OCI-LY7 (cell line): ENCODE results near the gene PYGB. TPM values are rescaled to one million over a fixed set of nuclear protein-coding genes. Genes with fewer than 3 reads are reported as not detected.
A peak's percentile ranks its signal among the peaks of the same experiment; 100 is the strongest.

Experiments used
- BruUV-seq: library from RNA; stranded (reverse); fragments of 400-500 nt; replicated peaks from 2 replicates; lab custom pipeline; 2021; lab: Mats Ljungman, UMichigan
- CTCF ChIA-PET: fragments of 300-600 bp; sonication (Branson Sonifier 250); formaldehyde crosslinking; loops from one replicate; lab custom pipeline; 2022; ENCODE audit warnings: antibody characterized with exemption; ENCODE audit not compliant: unreplicated experiment; lab: Charles Lee
- POLR2A ChIA-PET: fragments of 300-600 bp; sonication (Branson Sonifier 250); formaldehyde crosslinking; loops from one replicate; lab custom pipeline; 2022; ENCODE audit warnings: antibody characterized with exemption; lab: Charles Lee
- DNase-seq: peaks from one replicate; pipeline ENCODE4 v3.0.0-alpha.2; 2015; ENCODE audit warnings: low spot score
- H2AFZ ChIP-seq: fragments of 200-600 bp; sonication (generic), shearing (Covaris generic); 2 replicates; pipeline ENCODE4 v1.6.1; 2014; ENCODE audit warnings: mild to moderate bottlenecking, antibody characterized with exemption, low read length, moderate library complexity
- H3K27ac ChIP-seq: fragments of 200-600 bp; sonication (generic); 2 replicates; pipeline ENCODE4 v1.5.1; 2014; ENCODE audit warnings: mixed run types, low read depth, mild to moderate bottlenecking, moderate library complexity, low read length, inconsistent platforms; ENCODE audit not compliant: poor library complexity, severe bottlenecking
- H3K36me3 ChIP-seq: fragments of 200-600 bp; sonication (generic); 2 replicates; pipeline ENCODE4 v1.6.1; 2014; ENCODE audit warnings: mild to moderate bottlenecking, antibody characterized with exemption, low read length, moderate library complexity, mixed read lengths; ENCODE audit not compliant: insufficient read depth
- H3K4me1 ChIP-seq: fragments of 200-600 bp; sonication (generic); 2 replicates; pipeline ENCODE4 v1.5.1; 2014; ENCODE audit warnings: mild to moderate bottlenecking, low read length; ENCODE audit not compliant: insufficient read depth, poor library complexity, severe bottlenecking
- H3K4me2 ChIP-seq: fragments of 200-600 bp; sonication (generic); 2 replicates; pipeline ENCODE4 v1.6.1; 2014; ENCODE audit warnings: mild to moderate bottlenecking, low read length
- H3K4me3 ChIP-seq: fragments of 200-600 bp; sonication (generic); 2 replicates; pipeline ENCODE4 v1.5.1; 2014; ENCODE audit warnings: mild to moderate bottlenecking, low read depth, low read length; ENCODE audit not compliant: poor library complexity, severe bottlenecking
- H3K79me2 ChIP-seq: fragments of 200-600 bp; sonication (generic); 2 replicates; pipeline ENCODE4 v1.6.1; 2016; ENCODE audit warnings: low read depth, mild to moderate bottlenecking, low read length, moderate library complexity, mixed read lengths; ENCODE audit not compliant: insufficient read depth
- H3K9me2 ChIP-seq: fragments of 200-600 bp; sonication (generic); 2 replicates; pipeline ENCODE4 v1.6.1; 2016; ENCODE audit warnings: mild to moderate bottlenecking, low read length, mixed read lengths; ENCODE audit not compliant: insufficient read depth
- H3K9me3 ChIP-seq: fragments of 200-600 bp; sonication (generic); 2 replicates; pipeline ENCODE4 v1.6.1; 2014; ENCODE audit warnings: mild to moderate bottlenecking, mixed run types, low read length, mixed read lengths
- H4K20me1 ChIP-seq: fragments of 200-600 bp; sonication (generic); 2 replicates; pipeline ENCODE4 v1.6.1; 2014; ENCODE audit warnings: mild to moderate bottlenecking, antibody characterized with exemption, low read length, moderate library complexity, mixed read lengths; ENCODE audit not compliant: insufficient read depth
- EZH2phosphoT487 ChIP-seq: fragments of 200-600 bp; sonication (generic); IDR thresholded peaks from 2 replicates; pipeline ENCODE4 v1.6.1; 2018; ENCODE audit warnings: low read depth, borderline replicate concordance, mild to moderate bottlenecking, mixed run types, antibody characterized with exemption, low read length, moderate library complexity, mixed read lengths
- intact Hi-C: fragments of 100-400 bp; cut with micrococcal nuclease; formaldehyde crosslinking; loops from one replicate; pipeline ENCODE4 v1.10.0; 2022; ENCODE audit not compliant: unreplicated experiment
- total RNA-seq, 2 experiments: library from RNA; depleted of rRNA in 1 of 2; stranded (reverse); fragments of >200 nt in 1 of 2; shearing (Covaris generic) in 1 of 2; gene quantifications; 2 replicates each; pipeline ENCODE4 v1.2.3, GENCODE V29; 2014 to 2022
- TF ChIP-seq, protein P1 (sequence below): fragments of 200-600 bp; sonication (generic); conservative IDR thresholded peaks from 2 replicates; pipeline ENCODE4 v1.5.1; 2014; ENCODE audit warnings: mild to moderate bottlenecking, antibody characterized with exemption, low read length, moderate library complexity, mixed read lengths

Gene PYGB
- total RNA-seq, 2 experiments from 2014 or later: 4.9 to 7.0 TPM

DNA sequence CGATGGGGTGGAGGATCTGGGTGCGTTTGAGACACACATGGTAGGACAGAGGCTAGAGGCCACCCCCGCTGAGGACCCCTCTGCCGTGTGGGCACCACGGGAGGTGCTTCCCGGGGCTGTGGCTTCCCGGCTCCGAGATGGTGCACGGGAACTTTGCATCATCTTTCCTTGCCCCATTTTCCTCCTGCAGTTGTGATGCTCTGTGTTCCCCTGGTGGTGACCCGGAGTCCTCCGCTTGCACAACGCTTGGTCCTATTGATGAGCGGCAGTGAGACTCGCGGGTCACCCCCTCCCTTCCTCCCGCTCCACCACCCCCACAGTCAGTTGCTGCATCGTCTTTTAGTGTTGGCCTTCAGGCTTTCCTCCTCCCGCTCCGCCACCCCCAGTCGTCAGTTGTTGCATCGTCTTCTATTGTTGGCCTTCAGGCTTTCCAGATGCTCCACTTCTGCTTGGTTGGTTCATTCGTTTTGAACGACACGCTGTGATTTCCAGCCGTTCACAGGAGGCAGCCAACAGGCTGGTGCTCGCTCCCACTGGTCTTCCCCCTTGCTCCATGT lies 37.3 kb downstream of the PYGB start:
- Histone ChIP-seq H4K20me1 (peaks cover 31% of the 10 kb centered on the region), H3K27ac (no peak overlapping the region), H3K4me3 (no peak overlapping the region), H3K79me2 (no peaks in the 10 kb centered on the region), H3K36me3 (no peaks in the 10 kb centered on the region; the same call in 1 of the 2 replicates), H3K9me3 (no peaks in the 10 kb centered on the region), H3K4me2 (no peak overlapping the region), H3K9me2 (no peaks in the 10 kb centered on the region), H3K4me1 (peaks cover 30% of the 10 kb centered on the region), H2AFZ (no peak overlapping the region)
- CTCF ChIA-PET: no interaction called here
- TF ChIP-seq EZH2phosphoT487: no peak
- TF ChIP-seq, protein P1, sequence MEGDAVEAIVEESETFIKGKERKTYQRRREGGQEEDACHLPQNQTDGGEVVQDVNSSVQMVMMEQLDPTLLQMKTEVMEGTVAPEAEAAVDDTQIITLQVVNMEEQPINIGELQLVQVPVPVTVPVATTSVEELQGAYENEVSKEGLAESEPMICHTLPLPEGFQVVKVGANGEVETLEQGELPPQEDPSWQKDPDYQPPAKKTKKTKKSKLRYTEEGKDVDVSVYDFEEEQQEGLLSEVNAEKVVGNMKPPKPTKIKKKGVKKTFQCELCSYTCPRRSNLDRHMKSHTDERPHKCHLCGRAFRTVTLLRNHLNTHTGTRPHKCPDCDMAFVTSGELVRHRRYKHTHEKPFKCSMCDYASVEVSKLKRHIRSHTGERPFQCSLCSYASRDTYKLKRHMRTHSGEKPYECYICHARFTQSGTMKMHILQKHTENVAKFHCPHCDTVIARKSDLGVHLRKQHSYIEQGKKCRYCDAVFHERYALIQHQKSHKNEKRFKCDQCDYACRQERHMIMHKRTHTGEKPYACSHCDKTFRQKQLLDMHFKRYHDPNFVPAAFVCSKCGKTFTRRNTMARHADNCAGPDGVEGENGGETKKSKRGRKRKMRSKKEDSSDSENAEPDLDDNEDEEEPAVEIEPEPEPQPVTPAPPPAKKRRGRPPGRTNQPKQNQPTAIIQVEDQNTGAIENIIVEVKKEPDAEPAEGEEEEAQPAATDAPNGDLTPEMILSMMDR: 0 out of 2 replicates have a peak, but pooled peaks have one; percentile 19
- no TSS peak for BruUV-seq
- POLR2A ChIA-PET: no interaction called here
- no peak for DNase-seq
- intact Hi-C loops: no loop called here

DNA sequence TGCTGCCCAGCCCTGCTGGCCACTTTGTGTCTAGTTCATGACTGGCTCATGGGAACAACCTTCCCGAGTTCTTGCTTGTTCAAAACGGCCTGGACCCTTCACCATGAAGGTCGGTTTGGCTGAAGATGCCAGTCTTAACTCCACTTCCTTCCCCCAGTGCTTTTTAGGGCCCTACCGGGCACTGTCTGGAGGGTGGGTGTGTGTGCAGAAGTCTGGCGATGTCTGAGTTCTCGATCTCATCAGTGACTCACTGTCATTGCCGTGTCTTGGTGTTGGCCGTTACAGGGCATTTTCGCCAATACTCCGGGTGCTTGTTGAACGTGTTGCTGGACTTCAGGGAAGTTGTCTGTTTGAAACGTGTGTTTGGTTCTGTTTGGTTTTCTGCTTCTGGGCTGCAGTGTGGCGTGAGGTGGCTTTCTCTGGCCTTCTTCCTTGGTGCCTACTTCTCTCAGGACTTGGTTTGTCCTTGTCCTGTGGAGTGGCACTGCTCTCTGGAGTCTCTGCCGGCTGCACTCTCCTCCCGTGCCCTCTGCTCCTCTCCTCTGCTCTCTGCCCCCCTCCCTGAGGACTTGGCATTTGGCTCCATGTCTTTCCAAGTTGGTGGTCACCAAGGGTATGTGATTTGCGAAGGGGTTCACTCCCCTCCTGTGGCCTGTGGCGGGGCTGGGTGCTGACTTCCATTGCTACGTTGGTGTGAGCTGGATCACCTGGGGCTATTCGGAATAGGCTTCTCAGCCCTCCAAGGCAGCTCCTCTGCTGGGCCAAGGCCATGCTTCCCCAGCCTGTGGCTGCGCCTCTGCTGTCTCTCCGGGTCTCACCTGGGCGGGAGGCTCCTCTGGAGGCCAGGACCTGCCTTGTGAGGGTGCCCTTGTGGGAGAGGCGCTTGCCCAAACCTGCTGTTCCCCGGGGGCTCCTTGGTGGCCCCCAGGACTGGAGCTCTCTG lies 38.2 kb downstream of the PYGB start:
- Histone ChIP-seq H3K79me2 (no peaks in the 10 kb centered on the region), H3K36me3 (no peaks in the 10 kb centered on the region; the same call in 1 of the 2 replicates), H3K4me1 (peaks cover 21% of the 10 kb centered on the region), H2AFZ (no peak overlapping the region), H3K4me2 (no peak overlapping the region), H3K9me2 (no peaks in the 10 kb centered on the region), H3K9me3 (no peaks in the 10 kb centered on the region), H3K27ac (no peak overlapping the region), H3K4me3 (no peak overlapping the region), H4K20me1 (peaks cover 25% of the 10 kb centered on the region)
- intact Hi-C loops: no loop called here
- DNase-seq: no peak
- TF ChIP-seq, protein P1: no peak
- TF ChIP-seq EZH2phosphoT487: no peak
- BruUV-seq: no TSS peak
- ChIA-PET CTCF (no interaction called here), POLR2A (no interaction called here)
